K562 (cell line): Measurements from ENCODE around the gene MICAL2. TPM values are rescaled to one million over a fixed set of nuclear protein-coding genes. Genes with fewer than 3 reads are reported as not detected.

ENCODE experiments used
- ATF1 ChIP-seq, 2 experiments: fragments of 450-650 bp in 1 of 2; IDR thresholded peaks; 2 replicates each; pipeline ENCODE4 v1.6.1; 2016; ENCODE audit warnings: missing compliant biosample characterization in 1 of 2, missing genetic modification characterization in 1 of 2
- CBFB ChIP-seq: sonication (generic); formaldehyde crosslinking; IDR thresholded peaks from 2 replicates; pipeline ENCODE4 v1.4.0; 2020; ENCODE audit warnings: mild to moderate bottlenecking, missing genetic modification reagents
- HDGF ChIP-seq: fragments of 450-650 bp; IDR thresholded peaks from 2 replicates; pipeline ENCODE4 v1.6.1; 2016
- HINFP ChIP-seq: fragments of 450-650 bp; conservative IDR thresholded peaks from 2 replicates; pipeline ENCODE4 v1.6.1; 2016; ENCODE audit warnings: missing genetic modification characterization, low read depth, mild to moderate bottlenecking, control low read depth, missing compliant biosample characterization
- HMG20A ChIP-seq: fragments of 450-650 bp; formaldehyde crosslinking; conservative IDR thresholded peaks from 2 replicates; pipeline ENCODE4 v1.4.0; 2020; ENCODE audit warnings: mild to moderate bottlenecking, mixed read lengths
- MEF2D ChIP-seq: conservative IDR thresholded peaks from 2 replicates; pipeline ENCODE4 v1.6.1; 2016; ENCODE audit warnings: low read depth, missing genetic modification characterization, missing compliant biosample characterization
- POLR3G ChIP-seq: IDR thresholded peaks from 2 replicates; pipeline ENCODE4 v1.6.1; 2011; ENCODE audit not compliant: insufficient read length, insufficient replicate concordance; ENCODE audit errors: extremely low read depth
- SIRT6 ChIP-seq: IDR thresholded peaks from one replicate; pipeline ENCODE4 v1.6.1; 2012; ENCODE audit warnings: low read depth, mild to moderate bottlenecking, control low read depth, inconsistent platforms, low read length, moderate library complexity
- SRSF7 ChIP-seq: fragments of 200-400 bp; formaldehyde crosslinking; optimal IDR thresholded peaks from 2 replicates; pipeline ENCODE3; 2017; ENCODE audit warnings: mild to moderate bottlenecking, low read depth, low read length
- U2AF2 ChIP-seq: fragments of 200-400 bp; formaldehyde crosslinking; optimal IDR thresholded peaks from 2 replicates; pipeline ENCODE3; 2017; ENCODE audit warnings: low read depth, mild to moderate bottlenecking, low read length
- USF1 ChIP-seq: sonication (generic); formaldehyde crosslinking; IDR thresholded peaks from 2 replicates; pipeline ENCODE4 v1.9.0; 2022; ENCODE audit warnings: mild to moderate bottlenecking, missing genetic modification reagents
- VEZF1 ChIP-seq: fragments of 200-800 bp; sonication (Bioruptor generic); IDR thresholded peaks from 2 replicates; pipeline ENCODE4 v1.6.1; 2017; ENCODE audit warnings: missing genetic modification characterization, missing compliant biosample characterization
- WHSC1 ChIP-seq: IDR thresholded peaks from one replicate; pipeline ENCODE4 v1.6.1; 2012; ENCODE audit warnings: low read length, control low read depth, inconsistent platforms
- ZFP36 ChIP-seq: fragments of 150-350 bp; IDR thresholded peaks from 2 replicates; pipeline ENCODE4 v1.6.1; 2018; ENCODE audit warnings: low read length, low read depth; ENCODE audit not compliant: partially characterized antibody
- ZNF316 ChIP-seq: fragments of 450-650 bp; IDR thresholded peaks from 2 replicates; pipeline ENCODE4 v1.6.1; 2016
- ZNF699 ChIP-seq: fragments of 250-450 bp; sonication (Bioruptor Pico); IDR thresholded peaks from 2 replicates; pipeline ENCODE4 v1.8.0; 2021; ENCODE audit warnings: mild to moderate bottlenecking, moderate library complexity; ENCODE audit not compliant: insufficient replicate concordance
- polyA plus RNA-seq, 8 experiments: library from polyadenylated mRNA; depleted of rRNA in 4 of 8; stranded (reverse) in 5 of 8; unstranded in 3 of 8; fragments of >200 nt; fragmentation: Nextera tagmentation in 2 of 8; fragmentation: Illumina TruSeq in 1 of 8; extraction: Ambion mirVana in 2 of 8; extraction: Trizol in 1 of 8; gene quantifications; 2 replicates each; pipeline versions ENCODE4 v1.2.1 to v1.2.3, GENCODE V29; 2011 to 2014; ENCODE audit warnings: inconsistent platforms in 1 of 8, missing spikeins in 1 of 8
- total RNA-seq, 7 experiments: library from RNA; depleted of rRNA in 6 of 7; stranded (reverse); fragments of >200 nt in 6 of 7; fragmentation: Illumina TruSeq in 2 of 7; extraction: Trizol in 2 of 7; gene quantifications; 2 replicates each; pipeline versions ENCODE4 v1.2.1 to v1.2.3, GENCODE V29; 2011 to 2021; ENCODE audit warnings: low replicate concordance in 1 of 7
- TF ChIP-seq, protein P1 (sequence below): fragments of 250-450 bp; sonication (Bioruptor Pico); IDR thresholded peaks from 2 replicates; pipeline ENCODE4 v1.9.0; 2021; ENCODE audit warnings: mild to moderate bottlenecking
- TF ChIP-seq, protein P2 (sequence below): fragments of 450-650 bp; formaldehyde crosslinking; IDR thresholded peaks from 2 replicates; pipeline ENCODE4 v1.4.0; 2022; ENCODE audit warnings: mild to moderate bottlenecking, moderate library complexity

Gene MICAL2
- total and polyA plus RNA-seq, 9 of the 15 experiments (the other 6 are each of a cell fraction or from before 2014, with no cell fraction given), result 4.7 to 64.2 (median 33.6) TPM

DNA sequence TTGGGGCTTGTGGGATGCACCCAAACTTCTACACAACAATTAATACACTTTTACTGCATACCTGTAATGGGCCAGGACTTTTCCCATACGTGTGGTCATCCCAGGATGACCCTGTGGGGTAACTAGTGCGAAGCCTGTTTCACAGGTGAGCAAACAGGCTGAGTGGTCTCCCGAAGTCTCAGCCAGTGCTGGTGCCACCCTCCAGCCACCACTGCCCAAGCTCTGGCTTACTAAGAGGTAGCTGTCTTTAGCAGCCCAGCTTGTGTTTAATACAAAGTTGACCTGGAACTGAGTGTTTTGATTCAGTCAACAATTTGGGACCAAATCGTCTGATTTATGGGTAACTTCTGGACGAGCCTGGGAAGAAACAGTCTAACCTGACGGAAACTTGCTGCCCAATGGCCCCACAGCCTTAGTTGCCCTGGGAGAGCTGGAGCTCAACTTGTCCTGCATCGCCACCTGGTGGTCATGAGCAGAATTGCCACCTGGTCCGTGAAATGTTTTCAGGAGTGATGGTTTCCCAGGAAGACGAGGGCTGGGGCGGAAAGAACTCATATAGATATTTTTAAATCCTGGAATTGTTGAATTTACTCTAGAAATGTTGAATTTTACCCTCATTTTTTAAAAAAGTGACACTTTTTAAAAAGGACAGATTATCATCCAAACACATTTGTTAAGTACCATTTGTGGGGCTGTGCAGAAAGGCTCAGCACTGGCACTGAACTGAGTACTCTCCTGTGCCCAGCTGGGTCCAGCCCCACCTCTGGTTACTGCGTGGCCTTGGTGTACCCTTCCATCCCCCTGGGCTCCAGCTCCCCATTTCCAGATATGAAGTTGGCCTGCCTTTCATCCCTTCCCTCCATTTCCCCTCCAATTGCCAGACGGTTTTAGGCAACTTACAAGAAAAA, 171.4 kb downstream of the MICAL2 start (continued):
- TF ChIP-seq HINFP (tag), result no peak
- no peak for TF ChIP-seq POLR3G
- TF ChIP-seq, protein P1, sequence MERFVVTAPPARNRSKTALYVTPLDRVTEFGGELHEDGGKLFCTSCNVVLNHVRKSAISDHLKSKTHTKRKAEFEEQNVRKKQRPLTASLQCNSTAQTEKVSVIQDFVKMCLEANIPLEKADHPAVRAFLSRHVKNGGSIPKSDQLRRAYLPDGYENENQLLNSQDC (CRISPR knock-in tag), result no peak
- no peak for TF ChIP-seq MEF2D (tag)
- no peak for TF ChIP-seq U2AF2
- peak; percentile 89 for TF ChIP-seq HDGF
- no peak for TF ChIP-seq ZNF316
- no peak for TF ChIP-seq ATF1 (CRISPR knock-in tag; IDR thresholded peaks at IDR 0.05)
- TF ChIP-seq ATF1 (tag; IDR thresholded peaks at IDR 0.05), result no peak
- no peak for TF ChIP-seq WHSC1
- TF ChIP-seq, protein P2, sequence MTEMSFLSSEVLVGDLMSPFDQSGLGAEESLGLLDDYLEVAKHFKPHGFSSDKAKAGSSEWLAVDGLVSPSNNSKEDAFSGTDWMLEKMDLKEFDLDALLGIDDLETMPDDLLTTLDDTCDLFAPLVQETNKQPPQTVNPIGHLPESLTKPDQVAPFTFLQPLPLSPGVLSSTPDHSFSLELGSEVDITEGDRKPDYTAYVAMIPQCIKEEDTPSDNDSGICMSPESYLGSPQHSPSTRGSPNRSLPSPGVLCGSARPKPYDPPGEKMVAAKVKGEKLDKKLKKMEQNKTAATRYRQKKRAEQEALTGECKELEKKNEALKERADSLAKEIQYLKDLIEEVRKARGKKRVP (CRISPR knock-in tag), result no peak
- TF ChIP-seq VEZF1 (CRISPR knock-in tag), result peak; percentile 34; the same call in 1 of the 2 replicates
- TF ChIP-seq ZNF699 (CRISPR knock-in tag), result no peak
- 0 out of 2 replicates have a peak, but pooled peaks have one; percentile 19 for TF ChIP-seq CBFB (CRISPR knock-in tag)
- no peak for TF ChIP-seq SRSF7
- no peak for TF ChIP-seq USF1
- TF ChIP-seq SIRT6, result no peak
- TF ChIP-seq HMG20A (CRISPR knock-in tag), result no peak
- peak; percentile 31 for TF ChIP-seq ZFP36
